NT2/D1 (cell line): ENCODE results near the gene SMTNL2.
A peak's percentile ranks its signal among the peaks of the same experiment; 100 is the strongest.
"Not testable (repeated sequence)": the region's sequence is repeated elsewhere in the genome, so short reads cannot be mapped to it uniquely, and the experiment has no call there.

Source experiments
- DNase-seq: peaks from one replicate; pipeline ENCODE4 v3.0.0-alpha.2; 2011; ENCODE audit warnings: low read depth, low spot score
- H3K27me3 ChIP-seq: 2 replicates; pipeline ENCODE4 v1.6.0; 2011; ENCODE audit warnings: mild to moderate bottlenecking; ENCODE audit not compliant: insufficient read length, insufficient read depth
- H3K36me3 ChIP-seq: 2 replicates; pipeline ENCODE4 v1.6.1; 2011; ENCODE audit warnings: mild to moderate bottlenecking, low read length, mixed read lengths; ENCODE audit not compliant: insufficient read depth, insufficient read length
- H3K4me1 ChIP-seq: 2 replicates; pipeline ENCODE4 v1.5.1; 2011; ENCODE audit not compliant: insufficient read depth, insufficient read length
- H3K4me3 ChIP-seq: 2 replicates; pipeline ENCODE4 v1.5.1; 2011; ENCODE audit warnings: low read depth; ENCODE audit not compliant: insufficient read length
- H3K9ac ChIP-seq: 2 replicates; pipeline ENCODE4 v1.6.0; 2011; ENCODE audit warnings: low read depth; ENCODE audit not compliant: insufficient read length
- H3K9me3 ChIP-seq: 2 replicates; pipeline ENCODE4 v1.5.1; 2011; ENCODE audit warnings: mild to moderate bottlenecking, low read length; ENCODE audit not compliant: insufficient read depth
- SUZ12 ChIP-seq: IDR thresholded peaks from 2 replicates; pipeline ENCODE4 v1.6.1; 2011; ENCODE audit not compliant: insufficient read length, insufficient read depth; ENCODE audit errors: extremely low read depth
- YY1 ChIP-seq: IDR thresholded peaks from 2 replicates; pipeline ENCODE4 v1.6.1; 2011; ENCODE audit not compliant: insufficient read length, insufficient read depth
- ZNF274 ChIP-seq: IDR thresholded peaks from 2 replicates; pipeline ENCODE4 v1.6.1; 2011; ENCODE audit warnings: mild to moderate bottlenecking, low read depth, low read length

The SMTNL2 gene

GRCh38 chr17:4569591-4569990 is 14.7 kb upstream of the SMTNL2 start:
- H3K4me3 ChIP-seq: no peak overlapping the region
- no peaks in the 10 kb centered on the region for H3K36me3 ChIP-seq
- peaks cover 2% of the 10 kb centered on the region for H3K4me1 ChIP-seq
- DNase-seq: no peak
- no peaks in the 10 kb centered on the region for H3K27me3 ChIP-seq
- H3K9me3 ChIP-seq: no peaks in the 10 kb centered on the region
- TF ChIP-seq ZNF274 (no peak), SUZ12 (no peak), YY1 (no peak)
- no peak overlapping the region for H3K9ac ChIP-seq

GRCh38 chr17:4572131-4572530 is 12.2 kb upstream of the SMTNL2 start:
- H3K4me1 ChIP-seq: peaks cover 12% of the 10 kb centered on the region
- H3K27me3 ChIP-seq: no peaks in the 10 kb centered on the region
- TF ChIP-seq YY1 (no peak), SUZ12 (no peak), ZNF274 (no peak)
- no peak overlapping the region for H3K9ac ChIP-seq
- no peaks in the 10 kb centered on the region for H3K36me3 ChIP-seq
- no peak for DNase-seq
- H3K9me3 ChIP-seq: no peaks in the 10 kb centered on the region
- no peak overlapping the region for H3K4me3 ChIP-seq

- H3K36me3 ChIP-seq: no peaks in the 10 kb centered on the region
- no peak overlapping the region for H3K4me3 ChIP-seq
- peaks cover 17% of the 10 kb centered on the region for H3K4me1 ChIP-seq
- no peaks in the 10 kb centered on the region for H3K9me3 ChIP-seq
- no peak overlapping the region for H3K9ac ChIP-seq
- no peak for DNase-seq
- TF ChIP-seq SUZ12 (no peak), YY1 (no peak), ZNF274 (no peak)
- H3K27me3 ChIP-seq: no peaks in the 10 kb centered on the region
These were observed 11.2 kb upstream of the SMTNL2 start for GRCh38 chr17:4573115-4573514.

GRCh38 chr17:4573669-4574068 is 10.7 kb upstream of the SMTNL2 start:
- no peak overlapping the region for H3K9ac ChIP-seq
- no peak overlapping the region for H3K4me3 ChIP-seq
- no peak for DNase-seq

GRCh38 chr17:4574448-4575045 is 9.8 kb upstream of the SMTNL2 start:
- no peak for DNase-seq
- Histone ChIP-seq H3K36me3 (no peaks in the 10 kb centered on the region), H3K27me3 (no peaks in the 10 kb centered on the region), H3K4me3 (no peak overlapping the region), H3K9me3 (no peaks in the 10 kb centered on the region), H3K9ac (no peak overlapping the region), H3K4me1 (peaks cover 17% of the 10 kb centered on the region)
- TF ChIP-seq SUZ12: no peak

More at GRCh38 chr17:4573669-4574068, 10.7 kb upstream of the SMTNL2 start:
- no peaks in the 10 kb centered on the region for H3K36me3 ChIP-seq
- no peaks in the 10 kb centered on the region for H3K9me3 ChIP-seq
- no peaks in the 10 kb centered on the region for H3K27me3 ChIP-seq
- TF ChIP-seq SUZ12: no peak
- peaks cover 17% of the 10 kb centered on the region for H3K4me1 ChIP-seq

- Histone ChIP-seq H3K9me3 (no peaks in the 10 kb centered on the region), H3K9ac (peak overlapping the region; percentile 64), H3K4me3 (no peak overlapping the region), H3K27me3 (no peaks in the 10 kb centered on the region), H3K36me3 (no peaks in the 10 kb centered on the region), H3K4me1 (peaks cover 20% of the 10 kb centered on the region)
- DNase-seq: no peak
- TF ChIP-seq ZNF274 (no peak), YY1 (no peak), SUZ12 (no peak)
These were observed 8.2 kb upstream of the SMTNL2 start for GRCh38 chr17:4576161-4576558.

GRCh38 chr17:4576729-4577322 is 7.5 kb upstream of the SMTNL2 start:
- Histone ChIP-seq H3K9ac (peak overlapping the region; percentile 64), H3K4me3 (no peak overlapping the region), H3K36me3 (no peaks in the 10 kb centered on the region), H3K9me3 (no peaks in the 10 kb centered on the region), H3K4me1 (peaks cover 24% of the 10 kb centered on the region), H3K27me3 (no peaks in the 10 kb centered on the region)
- TF ChIP-seq SUZ12 (no peak), ZNF274 (no peak), YY1 (no peak)
- DNase-seq: peak; percentile 65

GRCh38 chr17:4577386-4577993 is 6.8 kb upstream of the SMTNL2 start:
- no peak for DNase-seq
- peaks cover 31% of the 10 kb centered on the region for H3K4me1 ChIP-seq
- TF ChIP-seq YY1: no peak
- no peak for TF ChIP-seq SUZ12
- TF ChIP-seq ZNF274: no peak
- H3K9ac ChIP-seq: no peak overlapping the region
- no peaks in the 10 kb centered on the region for H3K9me3 ChIP-seq
- no peaks in the 10 kb centered on the region for H3K27me3 ChIP-seq
- no peaks in the 10 kb centered on the region for H3K36me3 ChIP-seq
- no peak overlapping the region for H3K4me3 ChIP-seq

GRCh38 chr17:4578349-4578748 is 6.0 kb upstream of the SMTNL2 start:
- not testable (repeated sequence) for H3K36me3 ChIP-seq, DNase-seq, H3K9ac ChIP-seq, H3K27me3 ChIP-seq, H3K9me3 ChIP-seq, H3K4me3 ChIP-seq
- peaks cover 34% of the 10 kb centered on the region for H3K4me1 ChIP-seq
